Mucosa of rectum (tissue), 2 donors: ENCODE measurements around the gene LAMB2.

ENCODE experiments used
- H3K27ac ChIP-seq, 2 donors: one replicate each; pipeline ENCODE4 v1.7.0; 2013; ENCODE audit warnings: inconsistent platforms in 2 of 2, low read depth in 2 of 2, low read length in 2 of 2
- H3K27me3 ChIP-seq, 2 donors: one replicate each; pipeline ENCODE4 v1.7.0; 2013; ENCODE audit warnings: low read length in 2 of 2; ENCODE audit not compliant: control insufficient read depth in 2 of 2, insufficient read depth in 2 of 2
- H3K36me3 ChIP-seq, 2 donors: one replicate each; pipeline ENCODE4 v1.7.0; 2013; ENCODE audit warnings: low read length in 2 of 2; ENCODE audit not compliant: control insufficient read depth in 2 of 2, insufficient read depth in 2 of 2
- H3K4me1 ChIP-seq, 2 donors: one replicate each; pipeline ENCODE4 v1.7.0; 2013; ENCODE audit warnings: low read length in 2 of 2, mild to moderate bottlenecking in 1 of 2; ENCODE audit not compliant: control insufficient read depth in 2 of 2, insufficient read depth in 2 of 2
- H3K4me3 ChIP-seq, 2 donors: one replicate each; pipeline ENCODE4 v1.7.0; 2013; ENCODE audit warnings: low read length in 2 of 2
- H3K9ac ChIP-seq, 2 donors: one replicate each; pipeline ENCODE4 v1.7.0; 2013; ENCODE audit warnings: low read length in 2 of 2, low read depth in 1 of 2, mild to moderate bottlenecking in 1 of 2
- H3K9me3 ChIP-seq, 2 donors: one replicate each; pipeline ENCODE4 v1.7.0; 2013; ENCODE audit warnings: low read length in 2 of 2; ENCODE audit not compliant: control insufficient read depth in 2 of 2
- donor health status: healthy.
- donor health status: Normal muscosa, but diverticular disease.

Gene LAMB2

GRCh38 chr3:49132437-49133225 lies at the start of gene LAMB2:
Gene LAMB2 (minus strand): TSS chr3:49133050. CDS start chr3:49132867, 183 bp downstream.
- Histone ChIP-seq H3K27me3 (no peaks in the 10 kb centered on the region), H3K4me3 (peak within 1 kb of the TSS; percentile 79 to 81), H3K9ac (peak within 1 kb of the TSS; percentile 66 to 76), H3K36me3 (peaks cover 3 to 8% of the 10 kb centered on the region in 2 donors), H3K9me3 (no peaks in the 10 kb centered on the region), H3K4me1 (peaks cover 17 to 18% of the 10 kb centered on the region in 2 donors), H3K27ac (peak within 1 kb of the TSS; percentile 71 to 76)

- no peaks in the 10 kb centered on the region for H3K4me1 ChIP-seq
- no peaks in the 10 kb centered on the region for H3K9me3 ChIP-seq
- no peak overlapping the region for H3K27ac ChIP-seq
- H3K36me3 ChIP-seq, result peaks cover 0 to under 1% of the 10 kb centered on the region in 2 donors
- H3K9ac ChIP-seq, result no peak overlapping the region
- peaks cover 0 to 2% of the 10 kb centered on the region in 2 donors for H3K27me3 ChIP-seq
- no peak overlapping the region for H3K4me3 ChIP-seq
Observed at GRCh38 chr3:49181351-49181750, 48.5 kb upstream of the LAMB2 start.

GRCh38 chr3:49180116-49180515 lies 47.3 kb upstream of the LAMB2 start:
- Histone ChIP-seq H3K4me1 (no peaks in the 10 kb centered on the region), H3K9ac (no peak overlapping the region), H3K4me3 (no peak overlapping the region), H3K36me3 (peaks cover 0 to 8% of the 10 kb centered on the region in 2 donors), H3K9me3 (no peaks in the 10 kb centered on the region), H3K27ac (no peak overlapping the region), H3K27me3 (peaks cover 0 to 2% of the 10 kb centered on the region in 2 donors)

- no peak overlapping the region for H3K9ac ChIP-seq
- H3K27me3 ChIP-seq, result peaks cover 0 to 2% of the 10 kb centered on the region in 2 donors
- no peaks in the 10 kb centered on the region for H3K9me3 ChIP-seq
- H3K4me1 ChIP-seq, result peaks cover 9 to 14% of the 10 kb centered on the region in 2 donors
- no peak overlapping the region for H3K4me3 ChIP-seq
- peaks cover 0 to 8% of the 10 kb centered on the region in 2 donors for H3K36me3 ChIP-seq
- H3K27ac ChIP-seq, result no peak overlapping the region
Observed at GRCh38 chr3:49177073-49177472, 44.2 kb upstream of the LAMB2 start.

GRCh38 chr3:49175530-49175929 lies 42.7 kb upstream of the LAMB2 start:
- H3K4me3 ChIP-seq, result no peak overlapping the region
- H3K9me3 ChIP-seq, result no peaks in the 10 kb centered on the region
- H3K9ac ChIP-seq, result no peak overlapping the region
- peaks cover 0 to 2% of the 10 kb centered on the region in 2 donors for H3K27me3 ChIP-seq
- peaks cover 0 to 8% of the 10 kb centered on the region in 2 donors for H3K36me3 ChIP-seq
- H3K4me1 ChIP-seq, result peaks cover 15 to 19% of the 10 kb centered on the region in 2 donors
- no peak overlapping the region for H3K27ac ChIP-seq

- no peak overlapping the region for H3K9ac ChIP-seq
- H3K9me3 ChIP-seq, result no peaks in the 10 kb centered on the region
- no peak overlapping the region for H3K4me3 ChIP-seq
- no peaks in the 10 kb centered on the region for H3K27me3 ChIP-seq
- no peak overlapping the region for H3K27ac ChIP-seq
- peaks cover 0 to 8% of the 10 kb centered on the region in 2 donors for H3K36me3 ChIP-seq
- H3K4me1 ChIP-seq, result peaks cover 17 to 22% of the 10 kb centered on the region in 2 donors
Observed at GRCh38 chr3:49174397-49174985, 41.6 kb upstream of the LAMB2 start.

- Histone ChIP-seq H3K27me3 (no peaks in the 10 kb centered on the region), H3K4me3 (no peak overlapping the region), H3K36me3 (peaks cover 0 to 8% of the 10 kb centered on the region in 2 donors), H3K9me3 (no peaks in the 10 kb centered on the region), H3K27ac (peak overlapping the region in 1 of 2 donors; percentile 57), H3K4me1 (peaks cover 17 to 22% of the 10 kb centered on the region in 2 donors), H3K9ac (no peak overlapping the region)
Observed at GRCh38 chr3:49173792-49174170, 40.9 kb upstream of the LAMB2 start.

GRCh38 chr3:49173116-49173791 lies 40.4 kb upstream of the LAMB2 start:
- peak overlapping the region in 1 of 2 donors; percentile 57 for H3K27ac ChIP-seq
- H3K4me3 ChIP-seq, result peak overlapping the region in 1 of 2 donors; percentile 91
- H3K4me1 ChIP-seq, result peaks cover 17 to 22% of the 10 kb centered on the region in 2 donors

GRCh38 chr3:49172551-49173041 lies 39.7 kb upstream of the LAMB2 start:
- Histone ChIP-seq H3K4me3 (peak overlapping the region in 1 of 2 donors; percentile 91), H3K9me3 (no peaks in the 10 kb centered on the region), H3K4me1 (peaks cover 17 to 22% of the 10 kb centered on the region in 2 donors), H3K36me3 (peaks cover 0 to 8% of the 10 kb centered on the region in 2 donors), H3K27ac (peak overlapping the region in 1 of 2 donors; percentile 57), H3K27me3 (no peaks in the 10 kb centered on the region), H3K9ac (peak overlapping the region; percentile 66 to 83)

More at GRCh38 chr3:49173116-49173791, 40.4 kb upstream of the LAMB2 start:
- Histone ChIP-seq H3K27me3 (no peaks in the 10 kb centered on the region), H3K36me3 (peaks cover 0 to 8% of the 10 kb centered on the region in 2 donors), H3K9ac (peak overlapping the region; percentile 66 to 83), H3K9me3 (no peaks in the 10 kb centered on the region)
